Esophagus (tissue), 2 donors: Measurements from ENCODE around the gene CACNA2D1. TPM values are rescaled to one million over a fixed set of nuclear protein-coding genes. Genes with fewer than 3 reads are reported as not detected.

Experiments used
- H3K27ac ChIP-seq, 2 donors: one replicate each; pipeline ENCODE4 v1.5.1; 2013; ENCODE audit warnings: low read depth in 2 of 2, mild to moderate bottlenecking in 2 of 2, inconsistent platforms in 1 of 2, low read length in 1 of 2, moderate library complexity in 1 of 2
- H3K27me3 ChIP-seq, 2 donors: one replicate each; pipeline ENCODE4 v1.6.1; 2013; ENCODE audit warnings: low read length in 2 of 2, control low read depth in 1 of 2, mild to moderate bottlenecking in 1 of 2; ENCODE audit not compliant: insufficient read depth in 2 of 2, control insufficient read depth in 1 of 2
- H3K36me3 ChIP-seq, 2 donors: one replicate each; pipeline ENCODE4 v1.6.1; 2013; ENCODE audit warnings: low read length in 1 of 2; ENCODE audit not compliant: control insufficient read depth in 2 of 2, insufficient read depth in 2 of 2
- H3K4me1 ChIP-seq, 2 donors: one replicate each; pipeline ENCODE4 v1.6.1; 2013; ENCODE audit warnings: low read length in 1 of 2; ENCODE audit not compliant: control insufficient read depth in 2 of 2, insufficient read depth in 2 of 2
- H3K4me3 ChIP-seq, 2 donors: one replicate each; pipeline ENCODE4 v1.5.1; 2013; ENCODE audit warnings: low read length in 2 of 2, mild to moderate bottlenecking in 2 of 2, low read depth in 1 of 2, moderate library complexity in 1 of 2
- H3K9me3 ChIP-seq, 2 donors: one replicate each; pipeline ENCODE4 v1.6.1; 2013; ENCODE audit warnings: mild to moderate bottlenecking in 2 of 2, low read depth in 1 of 2, low read length in 1 of 2, moderate library complexity in 1 of 2; ENCODE audit not compliant: control insufficient read depth in 2 of 2, insufficient read depth in 1 of 2
- WGBS, 2 donors: extraction: QIAGEN DNeasy Blood & Tissue Kit; methylation state at CpG; one replicate each; pipeline ENCODE4 v1.1.7; 2013; 5-methylcytosine and 5-hydroxymethylcytosine counted together
- polyA plus RNA-seq, 2 donors: library from polyadenylated mRNA; stranded (reverse); fragments of 200-250 nt; gene quantifications; one replicate each; pipeline ENCODE4 v1.2.3, GENCODE V29; 2013
- donor health status: healthy with polysubstance abuse.
- donor health status: Bipolar disorder and iron deficiency.

Gene CACNA2D1
- polyA plus RNA-seq, 2 donors = 0.90 to 1.3 TPM

DNA sequence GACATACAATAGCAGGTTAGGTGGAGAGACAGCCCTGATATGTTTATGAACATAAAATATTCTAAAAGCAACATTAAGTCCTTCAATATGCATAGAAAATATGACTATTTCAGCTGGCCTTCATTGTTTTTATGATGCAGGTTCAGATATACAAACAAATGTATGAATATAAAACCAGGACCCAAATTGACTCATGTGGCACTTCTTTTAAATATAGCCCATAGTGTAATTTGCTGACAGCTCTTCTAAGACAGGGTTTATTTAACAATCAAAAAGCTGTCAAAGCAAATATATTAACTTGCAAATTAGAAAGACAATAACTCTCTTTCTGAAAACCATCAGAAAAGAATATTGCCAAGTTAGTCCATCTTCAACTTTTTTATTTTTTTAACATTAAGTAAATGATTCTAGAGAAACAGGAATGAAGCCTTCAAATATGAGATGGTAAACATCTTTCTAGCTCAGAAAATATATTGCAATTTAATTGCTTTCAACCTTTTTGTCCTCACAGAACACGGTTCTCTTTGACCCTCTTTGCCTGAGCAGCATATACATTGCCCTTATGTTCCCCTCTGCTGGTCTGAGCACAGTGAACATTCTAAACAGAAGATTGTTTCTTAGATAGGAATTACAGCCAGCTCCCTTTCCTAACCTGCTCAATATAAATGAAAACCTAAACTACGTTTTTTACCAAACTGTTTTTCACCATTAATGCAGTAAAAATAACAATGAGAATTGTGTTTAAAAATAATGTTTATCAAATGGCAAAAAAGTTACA is 82.8 kb downstream of the CACNA2D1 start:
- H3K36me3 ChIP-seq = no peaks in the 10 kb centered on the region
- H3K9me3 ChIP-seq = no peaks in the 10 kb centered on the region
- H3K4me3 ChIP-seq = no peak overlapping the region
- no peak overlapping the region for H3K27ac ChIP-seq
- H3K4me1 ChIP-seq = no peaks in the 10 kb centered on the region
- H3K27me3 ChIP-seq = no peaks in the 10 kb centered on the region
- WGBS, 2 donors = 40 to 43% methylated on average over 2 of the region's 2 CpGs

GRCh38 chr7:82359426-82359825 is 84.2 kb downstream of the CACNA2D1 start:
- Histone ChIP-seq H3K9me3 (no peaks in the 10 kb centered on the region), H3K27ac (no peak overlapping the region), H3K4me1 (no peaks in the 10 kb centered on the region), H3K36me3 (no peaks in the 10 kb centered on the region), H3K4me3 (no peak overlapping the region), H3K27me3 (no peaks in the 10 kb centered on the region)
- 85 to 89% methylated on average over 3 of the region's 3 CpGs for WGBS, 2 donors

- Histone ChIP-seq H3K27ac (no peak overlapping the region), H3K27me3 (no peaks in the 10 kb centered on the region), H3K4me1 (no peaks in the 10 kb centered on the region), H3K4me3 (no peak overlapping the region), H3K9me3 (no peaks in the 10 kb centered on the region), H3K36me3 (no peaks in the 10 kb centered on the region)
- 85 to 92% methylated on average over 5 of the region's 5 CpGs for WGBS, 2 donors
Observed at GRCh38 chr7:82358923-82359322, 84.7 kb downstream of the CACNA2D1 start.

DNA sequence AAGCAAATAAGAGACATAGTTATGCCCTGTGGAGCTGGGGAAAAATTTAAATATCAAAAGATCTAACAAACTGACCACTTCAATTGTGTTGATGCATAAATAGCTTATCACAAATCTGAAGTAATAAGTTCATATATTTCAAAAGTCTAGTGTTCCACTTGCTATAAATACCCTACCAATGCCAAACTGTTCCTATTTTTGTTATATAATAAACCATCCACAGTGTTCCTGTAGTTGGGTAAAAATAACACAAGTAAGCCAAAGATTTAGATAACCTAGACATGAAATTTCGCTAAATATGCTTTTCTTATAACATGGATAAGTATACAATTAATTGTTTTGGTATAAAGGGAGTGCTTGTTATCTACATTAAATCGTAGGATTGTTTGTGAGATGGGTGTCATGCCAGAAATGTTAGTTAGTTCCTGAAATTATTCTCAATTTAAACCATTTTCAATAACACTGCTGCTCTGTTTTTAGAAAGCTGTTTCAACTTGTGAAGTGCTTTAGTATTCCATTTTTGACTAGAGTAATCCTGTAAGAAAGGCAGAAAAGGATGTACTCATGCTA is 85.5 kb downstream of the CACNA2D1 start:
- WGBS, 2 donors = 59 to 66% methylated on average over 2 of the region's 2 CpGs
- no peaks in the 10 kb centered on the region for H3K36me3 ChIP-seq
- no peaks in the 10 kb centered on the region for H3K27me3 ChIP-seq
- no peaks in the 10 kb centered on the region for H3K4me1 ChIP-seq
- H3K4me3 ChIP-seq = no peak overlapping the region
- H3K27ac ChIP-seq = no peak overlapping the region
- H3K9me3 ChIP-seq = no peaks in the 10 kb centered on the region

- Histone ChIP-seq H3K27ac (no peak overlapping the region), H3K36me3 (no peaks in the 10 kb centered on the region), H3K27me3 (no peaks in the 10 kb centered on the region), H3K4me3 (no peak overlapping the region), H3K4me1 (no peaks in the 10 kb centered on the region), H3K9me3 (no peaks in the 10 kb centered on the region)
- WGBS, 2 donors = 62 to 63% methylated on average over 5 of the region's 5 CpGs
Observed at GRCh38 chr7:82348251-82348650, 95.3 kb downstream of the CACNA2D1 start.

DNA sequence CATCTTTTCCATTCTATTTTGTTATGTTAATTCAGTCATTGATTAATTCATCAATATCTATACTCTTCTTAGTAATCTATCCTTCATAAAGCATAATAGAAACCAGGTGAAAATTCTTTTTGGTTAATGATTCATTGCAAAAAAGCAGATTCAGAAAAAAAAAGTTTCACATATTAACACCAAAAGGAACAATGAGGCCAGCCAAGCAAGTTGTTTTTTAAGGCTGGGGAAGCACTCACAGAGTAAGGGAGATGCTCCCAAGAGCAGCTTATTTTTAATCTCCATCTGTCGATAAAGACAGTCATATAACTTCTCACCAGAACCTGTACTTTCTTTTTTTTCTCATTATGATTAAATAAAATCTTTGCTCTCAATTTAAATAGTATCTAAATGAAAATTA is 95.8 kb downstream of the CACNA2D1 start:
- Histone ChIP-seq H3K4me1 (no peaks in the 10 kb centered on the region), H3K36me3 (no peaks in the 10 kb centered on the region), H3K27ac (no peak overlapping the region), H3K9me3 (no peaks in the 10 kb centered on the region), H3K4me3 (no peak overlapping the region), H3K27me3 (no peaks in the 10 kb centered on the region)
- WGBS, 2 donors = 89 to 91% methylated on average over 1 of the region's 1 CpG

DNA sequence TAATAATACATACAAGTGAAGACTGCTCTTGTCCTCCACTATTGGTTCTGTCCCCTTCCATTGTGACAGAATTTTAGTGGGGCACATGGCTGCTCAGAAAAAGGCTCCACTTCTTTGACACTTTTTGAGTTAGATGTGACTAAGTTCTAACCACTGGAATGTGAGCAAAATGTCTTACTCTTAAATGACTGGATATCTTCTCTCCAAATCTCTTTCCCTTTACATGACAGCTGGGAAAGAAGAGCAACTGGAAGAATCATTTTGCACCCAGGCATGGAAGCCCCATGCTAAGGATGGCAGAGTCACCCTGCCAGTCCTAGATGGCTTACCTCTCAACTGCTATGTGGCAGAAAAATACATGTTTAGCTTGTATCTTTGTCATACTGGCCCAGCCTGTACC is 97.7 kb downstream of the CACNA2D1 start:
- H3K36me3 ChIP-seq = no peaks in the 10 kb centered on the region
- no peaks in the 10 kb centered on the region for H3K9me3 ChIP-seq
- H3K27ac ChIP-seq = no peak overlapping the region
- H3K4me3 ChIP-seq = no peak overlapping the region
- H3K4me1 ChIP-seq = no peaks in the 10 kb centered on the region
- no peaks in the 10 kb centered on the region for H3K27me3 ChIP-seq

GRCh38 chr7:82343716-82344115 is 99.9 kb downstream of the CACNA2D1 start:
- Histone ChIP-seq H3K4me1 (no peaks in the 10 kb centered on the region), H3K4me3 (no peak overlapping the region), H3K27me3 (no peaks in the 10 kb centered on the region), H3K36me3 (no peaks in the 10 kb centered on the region), H3K27ac (no peak overlapping the region), H3K9me3 (no peaks in the 10 kb centered on the region)
- whole genome bisulfite sequencing, 2 donors = 53 to 56% methylated on average over 1 of the region's 1 CpG

GRCh38 chr7:82339958-82340357 is 103.6 kb downstream of the CACNA2D1 start:
- 74 to 90% methylated on average over 1 of the region's 1 CpG for WGBS, 2 donors
- Histone ChIP-seq H3K27me3 (no peaks in the 10 kb centered on the region), H3K27ac (no peak overlapping the region), H3K36me3 (no peaks in the 10 kb centered on the region), H3K4me3 (no peak overlapping the region), H3K4me1 (peaks cover 0 to 2% of the 10 kb centered on the region in 2 donors), H3K9me3 (no peaks in the 10 kb centered on the region)

DNA sequence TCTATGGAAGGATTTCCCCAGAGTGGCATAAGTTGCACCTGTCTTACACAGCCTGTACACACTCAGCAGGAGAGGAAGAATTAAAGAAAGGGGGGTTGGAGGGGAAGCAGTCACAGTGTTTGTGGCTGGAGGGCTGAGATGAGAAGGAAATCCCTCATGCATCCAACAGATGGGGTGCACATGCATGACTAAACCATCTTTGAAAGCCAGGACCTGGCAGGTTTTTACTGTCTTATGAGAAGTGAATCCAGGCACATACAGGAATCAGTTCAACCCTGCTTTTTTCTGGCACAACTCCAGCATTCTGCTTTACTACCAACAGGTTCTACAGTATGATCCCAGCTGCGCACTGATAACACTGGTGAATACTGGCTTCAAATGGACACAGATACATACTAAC is 107.7 kb downstream of the CACNA2D1 start:
- Histone ChIP-seq H3K9me3 (no peaks in the 10 kb centered on the region), H3K27me3 (no peaks in the 10 kb centered on the region), H3K36me3 (no peaks in the 10 kb centered on the region), H3K4me3 (no peak overlapping the region), H3K27ac (no peak overlapping the region), H3K4me1 (peaks cover 0 to 2% of the 10 kb centered on the region in 2 donors)
- WGBS, 2 donors = 68 to 73% methylated on average over 1 of the region's 1 CpG
